ENCODE results near the gene PAX3.

PAX3 gene

GRCh38 chr2:222293660-222294630, 4.9 kb downstream of the PAX3 start:
- Histone ChIP-seq H3K27ac (ENCODE audit: low read length) (no peak overlapping the region), H3K27me3 (ENCODE audit: low read depth, low read length) (no peaks in the 10 kb centered on the region), H4K20me1 (ENCODE audit: insufficient read depth, low read length) (no peaks in the 10 kb centered on the region), H3K9ac (ENCODE audit: low read length) (no peak overlapping the region), H3K9me3 (ENCODE audit: insufficient read depth, low read length) (no peaks in the 10 kb centered on the region), H3K4me3 (ENCODE audit: low read length) (no peak overlapping the region), H3K36me3 (replicated peaks; ENCODE audit: low read depth, low read length) (no peaks in the 10 kb centered on the region), H3K4me2 (ENCODE audit: low read length) (no peak overlapping the region), H2AFZ (ENCODE audit: low read depth, low read length) (no peak overlapping the region), H3K79me2 (ENCODE audit: low read length) (no peaks in the 10 kb centered on the region), H3K4me1 (ENCODE audit: low read length) (no peaks in the 10 kb centered on the region)
- TF ChIP-seq EZH2phosphoT487 (IDR thresholded peaks at IDR 0.05; ENCODE audit: low read depth) (no peak), CTCF (IDR thresholded peaks at IDR 0.05; ENCODE audit: low read depth, low read length) (no peak)

- Histone ChIP-seq H2AFZ (ENCODE audit: low read depth, low read length) (no peak overlapping the region), H3K9ac (ENCODE audit: low read length) (no peak overlapping the region), H3K4me1 (ENCODE audit: low read length) (no peaks in the 10 kb centered on the region), H3K4me3 (ENCODE audit: low read length) (no peak overlapping the region), H3K27me3 (ENCODE audit: low read depth, low read length) (peaks cover 7% of the 10 kb centered on the region; the same call in 1 of the 2 replicates), H3K27ac (ENCODE audit: low read length) (no peak overlapping the region), H4K20me1 (ENCODE audit: insufficient read depth, low read length) (no peaks in the 10 kb centered on the region), H3K4me2 (ENCODE audit: low read length) (no peak overlapping the region), H3K79me2 (ENCODE audit: low read length) (no peaks in the 10 kb centered on the region), H3K9me3 (ENCODE audit: insufficient read depth, low read length) (no peaks in the 10 kb centered on the region), H3K36me3 (replicated peaks; ENCODE audit: low read depth, low read length) (no peaks in the 10 kb centered on the region)
- no peak for TF ChIP-seq CTCF (IDR thresholded peaks at IDR 0.05; ENCODE audit: low read depth, low read length)
- no peak for TF ChIP-seq EZH2phosphoT487 (IDR thresholded peaks at IDR 0.05; ENCODE audit: low read depth)
Observed at GRCh38 chr2:222292149-222293134, 6.4 kb downstream of the PAX3 start.

GRCh38 chr2:222291485-222291841, 7.3 kb downstream of the PAX3 start:
- H3K4me1 ChIP-seq (ENCODE audit: low read length): no peaks in the 10 kb centered on the region
- no peak overlapping the region for H3K4me3 ChIP-seq (ENCODE audit: low read length)
- no peak overlapping the region for H2AFZ ChIP-seq (ENCODE audit: low read depth, low read length)
- no peak overlapping the region for H3K27ac ChIP-seq (ENCODE audit: low read length)
- no peak overlapping the region for H3K4me2 ChIP-seq (ENCODE audit: low read length)
- H3K9me3 ChIP-seq (ENCODE audit: insufficient read depth, low read length): no peaks in the 10 kb centered on the region
- no peaks in the 10 kb centered on the region for H4K20me1 ChIP-seq (ENCODE audit: insufficient read depth, low read length)
- H3K36me3 ChIP-seq (replicated peaks; ENCODE audit: low read depth, low read length): no peaks in the 10 kb centered on the region
- no peaks in the 10 kb centered on the region for H3K79me2 ChIP-seq (ENCODE audit: low read length)
- peaks cover 15% of the 10 kb centered on the region; the same call in 1 of the 2 replicates for H3K27me3 ChIP-seq (ENCODE audit: low read depth, low read length)
- H3K9ac ChIP-seq (ENCODE audit: low read length): no peak overlapping the region
- TF ChIP-seq EZH2phosphoT487 (IDR thresholded peaks at IDR 0.05; ENCODE audit: low read depth) (no peak), CTCF (IDR thresholded peaks at IDR 0.05; ENCODE audit: low read depth, low read length) (no peak)

Data from OCI-LY3 (cell line).